HG02588 (cell line): ENCODE results near the gene U2AF2.

Experiments used
- ATAC-seq: cut with Tn5 transposase; IDR thresholded peaks from one replicate; pipeline ENCODE4 v1.9.1; 2021; ENCODE audit warnings: mild to moderate bottlenecking, moderate library complexity; ENCODE audit not compliant: unreplicated experiment

Gene U2AF2

DNA sequence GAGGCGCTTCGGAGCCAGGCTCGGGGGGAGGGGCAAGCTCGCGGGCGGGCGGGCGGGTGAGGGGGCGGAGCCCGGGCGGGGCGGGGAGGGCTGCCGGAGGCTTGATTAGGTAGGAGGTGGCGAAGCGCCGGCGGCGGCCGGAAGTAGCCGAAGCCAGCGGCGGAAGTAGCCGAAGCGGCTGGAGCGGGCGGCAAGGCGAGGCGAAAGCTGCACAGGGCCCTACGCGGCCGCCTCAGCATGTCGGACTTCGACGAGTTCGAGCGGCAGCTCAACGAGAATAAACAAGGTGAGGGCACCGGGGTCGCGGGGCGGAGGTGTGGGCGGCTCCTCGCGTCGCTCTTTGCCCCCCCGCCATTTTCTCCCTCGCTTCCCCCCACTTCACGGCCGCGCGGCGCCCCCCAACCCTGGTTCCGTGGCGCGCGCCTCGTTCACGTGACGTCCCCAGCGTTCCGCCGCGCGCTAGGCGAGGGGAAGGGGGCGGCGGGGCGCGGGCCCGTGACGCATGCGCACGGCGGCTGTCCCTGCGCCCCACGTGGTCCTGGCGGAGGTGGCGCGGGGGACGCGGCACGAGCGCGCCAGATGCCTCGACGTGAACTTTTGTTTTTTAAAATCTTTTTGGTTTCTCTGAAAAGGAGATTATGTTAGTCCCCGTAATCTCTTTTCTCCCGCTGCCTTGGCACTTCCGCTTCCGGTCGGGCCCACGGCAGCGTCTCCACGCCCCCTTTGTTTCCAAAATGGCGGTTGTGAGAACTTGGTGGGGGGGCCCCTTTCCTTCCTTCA, at the start of gene U2AF2:
TSS of gene U2AF2 (plus strand) at position 168 of the 780 bp plus-strand sequence. CDS start at position 238, 70 bp downstream.
- ATAC-seq: peak; percentile 40

DNA sequence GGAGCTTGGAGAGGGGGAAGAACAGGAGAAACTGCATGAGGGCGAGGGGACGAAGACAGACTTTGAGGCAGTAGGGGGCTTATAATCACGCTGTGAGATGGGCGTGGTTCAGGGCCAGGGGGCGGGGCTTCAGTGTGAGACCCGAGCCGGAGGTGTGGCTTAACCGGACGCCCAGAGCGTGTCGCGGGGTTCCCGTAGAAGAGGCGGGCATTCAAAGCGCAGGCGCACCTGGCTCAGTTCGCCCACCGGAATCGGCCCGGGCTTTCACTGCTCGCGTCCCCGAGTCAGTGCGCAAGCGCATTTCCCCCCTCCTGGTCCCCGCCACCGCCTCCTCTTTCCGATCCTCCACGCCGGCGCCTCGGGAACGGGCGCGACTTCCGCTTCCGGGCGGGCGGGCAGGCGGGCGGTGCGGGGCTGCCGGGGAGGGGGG, 49.6 kb upstream of the U2AF2 start:
- ATAC-seq: peak; percentile 65

DNA sequence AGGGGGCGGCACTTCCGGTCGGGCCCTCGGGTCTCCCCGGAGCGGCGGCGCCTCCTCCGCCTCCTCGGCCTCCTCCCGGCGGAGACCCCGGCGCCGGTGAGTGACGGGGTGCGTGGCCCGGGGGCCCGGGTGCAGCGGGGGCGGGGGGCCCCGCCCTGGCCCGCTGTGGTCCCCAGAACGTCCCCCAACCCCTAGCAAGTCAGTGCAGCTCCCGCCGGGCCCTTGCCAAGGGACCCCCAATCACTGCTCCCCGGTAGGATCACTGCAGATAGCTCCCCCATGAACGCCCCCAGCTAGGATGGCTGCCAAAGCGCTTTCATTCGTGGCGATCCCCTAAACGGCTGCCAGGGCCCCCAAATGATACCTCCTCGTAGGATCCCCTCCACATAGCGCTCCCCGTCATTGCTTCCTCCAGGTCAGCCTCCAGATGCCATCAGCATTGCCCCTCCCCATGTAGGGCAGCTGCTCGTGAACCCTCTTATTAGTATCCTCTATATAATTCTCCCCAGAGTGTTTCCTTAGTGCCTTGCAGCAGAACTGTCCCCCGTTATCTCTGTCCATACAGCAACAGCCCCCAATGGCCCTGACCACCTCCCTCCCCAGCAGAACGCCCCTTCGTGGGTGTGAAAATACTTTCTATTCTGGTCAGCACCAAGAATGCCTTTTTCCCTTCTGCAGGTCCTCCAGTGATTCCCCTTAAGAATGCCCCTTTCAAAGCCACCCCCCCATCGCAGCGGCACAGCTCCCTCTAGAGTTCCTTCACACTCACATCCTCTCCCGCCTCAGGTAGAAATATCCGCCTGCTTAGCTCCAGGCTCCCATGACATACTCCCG, 49.0 kb upstream of the U2AF2 start, which contains the start of gene ZNF865:
TSS of gene ZNF865 (plus strand) at position 11 of the 834 bp plus-strand sequence. CDS start 7,972 bp downstream, outside the sequence.
- ATAC-seq: peak; percentile 17

DNA sequence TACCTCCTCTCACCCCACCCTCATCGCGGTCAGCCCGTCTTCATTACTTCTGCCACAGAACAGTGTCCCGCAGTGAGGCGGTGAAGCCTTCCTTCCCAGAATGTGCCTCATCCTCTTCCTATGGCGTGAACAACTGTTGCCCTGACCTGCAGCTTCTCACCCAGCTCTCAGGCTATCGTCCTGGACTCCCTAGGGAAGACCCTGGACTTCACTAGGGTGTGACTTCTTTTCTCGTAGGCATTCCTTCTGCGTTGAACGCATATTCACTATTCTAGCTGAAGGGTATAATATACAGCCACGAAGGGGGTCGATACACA, 48.4 kb upstream of the U2AF2 start:
- no peak for ATAC-seq

DNA sequence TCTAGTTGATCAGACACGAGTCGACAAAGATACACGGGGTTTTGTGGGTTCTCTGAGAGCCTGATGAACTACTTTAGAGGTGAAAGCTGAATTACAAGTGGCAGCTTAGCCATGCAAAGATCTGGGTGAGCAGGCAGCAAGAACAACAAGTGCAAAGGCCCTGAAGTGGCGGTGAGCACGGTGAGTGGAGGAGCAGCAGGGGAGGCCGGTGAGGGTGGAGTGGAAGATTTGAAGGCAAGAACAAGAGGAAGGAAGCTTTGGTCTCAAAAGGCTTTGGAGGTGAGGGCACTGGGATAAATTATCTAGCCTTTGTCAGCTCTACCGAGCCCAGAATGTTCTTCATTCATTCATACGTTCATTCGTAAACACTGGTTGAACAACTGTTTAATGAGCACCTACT, 48.0 kb upstream of the U2AF2 start:
- ATAC-seq: no peak

DNA sequence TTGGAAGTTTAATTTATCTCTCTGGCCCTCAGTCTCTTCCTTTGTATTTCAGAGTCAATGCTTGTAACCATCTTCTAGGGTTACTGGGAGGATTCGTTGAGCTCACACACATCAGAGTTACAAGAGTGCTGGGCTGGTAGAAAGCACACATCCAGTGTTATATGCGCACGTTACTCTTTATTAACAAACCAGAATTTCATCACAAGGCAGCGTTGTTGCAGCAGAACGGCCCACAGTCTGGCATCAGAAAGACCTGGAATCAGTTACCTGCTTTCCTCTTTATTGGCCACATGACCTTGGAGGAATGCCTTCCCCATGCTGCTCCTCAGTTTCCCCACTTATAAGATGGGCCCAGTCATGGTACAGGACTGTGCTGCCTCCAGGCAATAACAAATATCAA, 45.5 kb upstream of the U2AF2 start:
- ATAC-seq: no peak

DNA sequence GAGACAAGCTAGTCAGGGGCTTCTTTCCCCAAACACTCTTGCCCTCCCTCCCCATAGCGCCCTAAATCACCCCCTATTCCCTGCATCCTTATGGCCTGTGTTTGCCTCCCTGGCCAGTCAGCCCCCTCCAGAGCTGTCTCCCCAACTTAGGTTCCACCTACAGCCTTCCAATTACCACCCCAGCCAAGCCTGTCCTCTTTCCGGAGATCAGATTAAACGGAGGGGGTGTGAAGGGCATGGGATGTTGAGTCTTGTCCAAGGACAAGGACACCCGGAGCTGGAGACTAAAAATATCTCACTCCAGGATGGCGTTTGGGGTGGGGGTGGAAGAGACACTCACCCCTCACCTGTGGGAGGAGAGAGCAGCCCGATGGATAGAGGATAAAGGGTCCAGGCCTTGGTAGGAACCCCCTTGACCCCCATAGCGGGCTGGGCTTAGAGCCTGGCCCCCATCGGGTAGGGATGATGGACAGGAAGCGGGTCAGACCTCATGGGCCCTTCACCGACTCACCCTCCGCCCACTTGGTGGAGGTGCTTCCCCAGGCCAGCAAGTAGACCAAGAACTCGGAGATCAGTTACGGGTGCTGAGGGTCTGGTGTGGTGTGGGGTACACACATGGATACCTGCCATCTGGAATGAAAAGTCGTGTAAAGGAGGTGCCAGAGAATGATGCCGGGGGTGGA, 43.4 kb upstream of the U2AF2 start:
- no peak for ATAC-seq

DNA sequence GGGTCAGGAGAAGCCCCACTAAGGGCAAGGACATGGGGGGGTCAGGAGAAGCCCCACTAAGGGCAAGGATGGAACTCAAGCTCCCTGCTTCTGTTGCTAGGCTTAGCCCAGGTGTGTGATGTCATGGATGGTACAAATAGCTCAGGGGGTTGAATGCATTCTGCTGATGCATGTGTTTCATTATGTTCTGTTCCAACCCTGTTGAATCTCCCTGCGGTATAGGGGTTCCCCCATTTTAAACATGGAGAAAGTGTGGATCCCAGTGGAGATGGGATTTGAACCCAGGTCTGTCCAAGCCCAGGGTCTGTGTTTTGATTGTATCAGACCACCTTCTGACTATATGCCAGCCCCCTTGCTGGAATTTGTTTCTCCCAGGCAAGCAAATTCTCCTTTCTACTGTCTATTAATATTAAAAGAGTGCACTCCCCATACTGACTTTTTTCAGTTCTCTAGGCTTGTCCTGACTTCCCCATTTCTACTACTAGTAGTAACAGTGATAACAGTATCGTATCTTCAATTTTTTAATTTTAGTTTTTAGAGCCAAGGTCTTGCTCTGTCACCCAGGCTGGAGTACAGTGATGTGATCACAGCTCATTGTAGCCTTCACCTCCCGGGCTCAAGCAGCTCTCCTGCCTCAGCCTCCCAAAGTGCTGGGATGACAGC, 42.7 kb upstream of the U2AF2 start:
- no peak for ATAC-seq

DNA sequence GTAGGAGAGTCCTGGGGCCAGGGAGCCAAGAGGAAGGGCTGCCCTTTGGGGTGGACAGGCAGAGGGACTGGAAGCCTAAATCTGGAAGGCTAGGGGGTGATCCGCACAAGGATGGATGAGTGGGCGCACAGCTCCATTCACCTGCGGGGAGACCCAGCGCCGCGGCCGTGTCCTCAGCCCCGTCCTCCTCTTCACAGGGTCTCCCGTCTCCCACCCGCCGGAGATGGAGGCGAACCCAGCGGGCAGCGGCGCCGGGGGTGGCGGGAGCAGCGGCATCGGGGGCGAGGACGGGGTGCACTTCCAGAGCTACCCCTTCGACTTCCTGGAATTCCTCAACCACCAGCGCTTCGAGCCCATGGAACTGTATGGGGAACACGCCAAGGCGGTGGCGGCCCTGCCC, 41.4 kb upstream of the U2AF2 start:
- no peak for ATAC-seq

DNA sequence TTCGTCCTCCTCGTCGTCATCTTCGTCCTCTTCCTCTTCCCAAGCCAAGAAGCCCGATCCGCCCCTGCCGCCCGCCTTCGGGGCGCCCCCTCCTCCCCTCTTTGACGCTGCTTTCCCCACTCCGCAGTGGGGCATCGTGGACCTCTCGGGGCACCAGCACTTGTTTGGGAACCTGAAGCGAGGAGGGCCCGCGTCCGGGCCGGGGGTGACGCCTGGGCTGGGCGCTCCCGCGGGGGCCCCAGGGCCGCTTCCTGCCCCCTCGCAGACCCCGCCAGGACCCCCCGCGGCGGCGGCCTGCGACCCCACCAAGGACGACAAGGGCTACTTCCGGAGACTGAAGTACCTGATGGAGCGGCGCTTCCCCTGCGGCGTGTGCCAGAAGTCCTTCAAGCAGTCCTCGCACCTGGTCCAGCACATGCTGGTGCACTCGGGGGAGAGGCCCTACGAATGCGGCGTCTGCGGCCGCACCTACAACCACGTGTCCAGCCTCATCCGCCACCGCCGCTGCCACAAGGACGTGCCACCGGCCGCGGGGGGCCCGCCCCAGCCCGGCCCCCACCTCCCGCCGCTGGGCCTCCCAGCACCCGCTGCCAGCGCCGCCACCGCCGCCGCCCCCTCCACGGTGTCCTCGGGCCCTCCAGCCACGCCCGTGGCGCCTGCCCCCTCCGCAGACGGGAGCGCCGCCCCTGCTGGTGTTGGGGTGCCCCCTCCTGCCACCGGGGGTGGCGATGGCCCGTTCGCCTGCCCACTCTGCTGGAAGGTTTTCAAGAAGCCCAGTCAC, 40.7 kb upstream of the U2AF2 start:
- no peak for ATAC-seq

DNA sequence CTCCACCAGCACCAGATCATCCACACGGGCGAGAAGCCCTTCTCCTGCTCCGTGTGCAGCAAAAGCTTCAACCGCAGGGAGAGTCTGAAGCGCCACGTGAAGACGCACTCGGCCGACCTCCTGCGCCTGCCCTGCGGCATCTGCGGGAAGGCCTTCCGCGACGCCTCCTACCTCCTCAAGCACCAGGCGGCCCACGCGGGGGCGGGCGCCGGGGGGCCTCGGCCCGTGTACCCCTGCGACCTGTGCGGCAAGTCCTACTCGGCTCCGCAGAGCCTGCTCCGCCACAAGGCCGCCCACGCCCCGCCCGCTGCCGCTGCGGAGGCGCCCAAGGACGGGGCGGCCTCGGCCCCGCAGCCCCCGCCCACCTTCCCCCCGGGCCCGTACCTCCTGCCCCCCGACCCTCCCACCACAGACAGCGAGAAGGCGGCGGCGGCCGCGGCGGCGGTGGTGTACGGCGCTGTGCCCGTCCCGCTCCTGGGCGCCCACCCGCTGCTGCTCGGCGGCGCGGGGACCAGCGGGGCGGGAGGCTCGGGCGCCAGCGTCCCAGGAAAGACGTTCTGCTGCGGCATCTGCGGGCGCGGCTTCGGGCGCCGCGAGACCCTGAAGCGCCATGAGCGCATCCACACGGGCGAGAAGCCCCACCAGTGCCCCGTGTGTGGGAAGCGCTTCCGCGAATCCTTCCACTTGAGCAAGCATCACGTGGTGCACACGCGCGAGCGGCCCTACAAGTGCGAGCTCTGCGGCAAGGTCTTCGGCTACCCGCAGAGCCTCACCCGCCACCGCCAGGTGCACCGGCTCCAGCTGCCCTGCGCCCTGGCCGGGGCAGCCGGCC, 39.9 kb upstream of the U2AF2 start:
- no peak for ATAC-seq

DNA sequence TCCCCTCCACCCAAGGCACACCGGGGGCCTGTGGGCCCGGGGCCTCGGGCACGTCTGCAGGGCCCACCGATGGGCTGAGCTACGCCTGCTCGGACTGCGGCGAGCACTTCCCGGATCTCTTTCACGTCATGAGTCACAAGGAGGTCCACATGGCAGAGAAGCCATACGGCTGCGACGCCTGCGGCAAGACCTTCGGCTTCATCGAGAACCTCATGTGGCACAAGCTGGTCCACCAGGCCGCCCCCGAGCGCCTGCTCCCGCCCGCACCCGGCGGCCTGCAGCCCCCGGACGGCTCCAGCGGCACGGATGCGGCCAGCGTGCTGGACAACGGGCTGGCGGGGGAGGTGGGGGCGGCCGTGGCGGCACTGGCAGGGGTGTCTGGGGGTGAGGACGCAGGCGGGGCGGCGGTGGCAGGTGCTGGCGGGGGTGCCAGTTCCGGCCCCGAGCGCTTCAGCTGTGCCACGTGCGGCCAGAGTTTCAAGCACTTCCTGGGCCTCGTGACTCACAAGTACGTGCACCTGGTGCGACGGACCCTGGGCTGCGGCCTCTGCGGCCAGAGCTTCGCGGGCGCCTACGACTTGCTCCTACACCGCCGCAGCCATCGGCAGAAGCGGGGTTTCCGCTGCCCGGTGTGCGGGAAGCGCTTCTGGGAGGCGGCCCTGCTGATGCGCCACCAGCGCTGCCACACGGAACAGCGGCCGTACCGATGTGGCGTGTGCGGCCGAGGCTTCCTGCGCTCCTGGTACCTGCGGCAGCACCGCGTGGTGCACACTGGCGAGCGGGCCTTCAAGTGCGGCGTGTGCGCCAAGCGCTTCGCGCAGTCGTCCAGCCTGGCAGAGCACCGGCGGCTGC, 39.1 kb upstream of the U2AF2 start:
- ATAC-seq: no peak

DNA sequence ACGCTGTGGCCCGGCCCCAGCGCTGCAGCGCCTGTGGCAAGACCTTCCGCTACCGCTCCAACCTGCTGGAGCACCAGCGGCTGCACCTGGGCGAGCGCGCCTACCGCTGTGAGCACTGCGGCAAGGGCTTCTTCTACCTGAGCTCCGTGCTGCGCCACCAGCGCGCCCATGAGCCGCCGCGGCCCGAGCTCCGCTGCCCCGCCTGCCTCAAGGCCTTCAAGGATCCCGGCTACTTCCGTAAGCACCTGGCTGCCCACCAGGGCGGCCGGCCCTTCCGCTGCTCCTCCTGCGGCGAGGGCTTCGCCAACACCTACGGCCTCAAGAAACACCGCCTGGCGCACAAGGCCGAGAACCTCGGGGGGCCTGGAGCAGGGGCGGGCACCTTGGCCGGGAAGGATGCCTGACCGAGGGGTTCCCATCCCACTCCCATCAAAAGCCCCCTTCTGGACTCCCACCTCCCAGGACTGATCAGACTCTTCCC, 38.4 kb upstream of the U2AF2 start:
- ATAC-seq: no peak

DNA sequence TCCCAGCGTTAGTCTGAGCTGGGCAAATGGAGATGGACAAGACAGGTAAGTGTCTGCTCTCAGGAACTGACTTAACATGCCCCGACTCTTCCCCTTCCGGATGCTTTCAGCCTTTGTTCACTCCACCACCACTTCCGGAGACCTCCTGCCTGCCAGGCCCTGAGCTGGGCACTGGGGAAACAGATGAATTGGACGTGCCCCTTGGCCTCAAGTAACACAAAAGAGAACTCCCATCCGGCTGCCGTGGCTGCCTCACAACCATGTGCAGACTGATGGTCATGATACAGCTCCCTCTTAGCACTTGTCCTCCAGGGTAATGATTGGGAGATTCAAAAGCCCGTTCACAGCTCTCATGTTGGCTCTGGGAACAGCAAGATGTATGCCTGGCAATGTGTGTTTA, 37.4 kb upstream of the U2AF2 start:
- no peak for ATAC-seq

DNA sequence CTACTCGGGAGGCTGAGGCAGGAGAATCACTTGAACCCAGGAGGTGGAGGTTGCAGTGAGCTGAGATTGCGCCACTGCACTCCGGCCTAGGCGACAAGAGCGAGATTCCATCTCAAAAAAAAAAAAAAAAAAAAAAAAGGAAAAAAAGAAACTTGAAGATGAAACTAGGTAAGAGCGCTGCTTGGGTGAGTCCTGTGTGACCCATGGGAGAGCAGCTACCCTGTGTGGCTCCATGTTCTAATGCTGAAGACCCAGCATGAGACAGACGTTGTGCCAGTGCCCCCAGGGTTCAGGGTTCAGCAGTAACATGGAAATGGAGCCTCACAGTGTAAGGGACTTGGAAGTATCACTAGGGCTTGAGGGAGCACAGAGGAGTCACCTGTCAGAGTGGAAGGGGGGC, 36.4 kb upstream of the U2AF2 start:
- no peak for ATAC-seq

DNA sequence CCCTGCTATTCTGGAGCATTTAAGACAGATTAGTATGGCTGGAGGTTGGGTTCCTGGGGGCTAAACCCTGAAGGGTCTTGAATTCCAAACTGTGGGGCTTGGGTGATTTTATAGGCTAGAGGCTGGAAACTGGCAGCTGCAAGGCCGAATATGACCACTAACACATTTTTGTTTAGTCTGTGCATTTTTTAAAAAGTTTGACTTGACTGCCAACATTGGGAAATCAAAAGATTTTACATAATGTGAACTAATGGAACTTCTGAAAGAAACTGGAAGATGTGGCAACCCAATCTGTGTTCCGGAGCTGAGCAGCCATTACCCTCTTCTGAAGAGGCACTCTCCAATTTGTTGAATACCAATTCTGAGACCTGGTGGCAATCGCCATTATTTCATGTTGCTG, 35.5 kb upstream of the U2AF2 start:
- no peak for ATAC-seq

DNA sequence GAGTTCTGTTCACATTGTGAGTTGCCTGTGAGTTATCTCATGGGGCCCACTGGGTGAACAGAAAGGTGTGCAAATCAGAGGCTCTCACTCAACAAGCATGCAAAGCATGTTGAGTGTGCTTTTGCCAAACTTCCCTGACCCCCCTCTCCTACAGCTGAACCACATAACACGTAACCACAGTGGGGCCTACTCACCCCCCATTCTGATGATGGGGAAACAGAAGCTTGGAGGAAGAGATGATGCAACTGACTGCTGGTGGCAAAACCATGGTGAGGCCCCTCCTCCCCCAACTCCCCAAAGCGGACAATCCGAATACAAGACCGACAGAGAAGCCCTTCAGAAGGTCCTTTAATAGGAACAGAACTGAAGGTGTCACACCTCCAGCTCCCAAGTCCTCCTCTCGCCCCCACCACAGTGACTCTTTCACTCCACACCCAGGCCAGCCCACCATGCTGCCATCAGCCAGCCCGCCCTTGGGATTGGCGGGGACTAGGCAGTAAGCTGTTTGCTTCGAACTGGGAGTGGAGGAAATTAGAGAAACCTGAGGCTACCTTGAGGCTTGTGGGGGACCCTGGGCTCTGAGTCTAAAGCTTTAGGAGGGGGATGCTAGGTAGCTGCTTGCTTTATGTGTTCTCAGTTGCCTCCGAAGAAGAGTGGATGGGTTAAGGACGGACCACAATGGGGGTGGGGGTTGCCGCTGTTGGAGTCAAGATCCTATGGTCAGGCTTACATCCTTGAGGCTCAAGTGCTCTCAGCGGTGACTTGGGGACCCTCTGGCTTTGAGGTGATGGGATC, 34.2 kb upstream of the U2AF2 start:
- ATAC-seq: no peak
